Ovary (tissue), 3 donors: ENCODE measurements around the gene SGK1.

ENCODE experiments used
- EP300 ChIP-seq: sonication (generic); formaldehyde crosslinking; IDR thresholded peaks from one replicate; pipeline ENCODE4 v1.6.1; 2017; ENCODE audit warnings: antibody characterized with exemption
- POLR2A ChIP-seq: fragments of 450-650 bp; IDR thresholded peaks from one replicate; pipeline ENCODE4 v1.6.1; 2017; ENCODE audit warnings: antibody characterized with exemption, mild to moderate bottlenecking, moderate library complexity
- TF ChIP-seq, protein P1 (sequence below), 3 donors: fragments of 450-650 bp in 2 of 3; fragments of 200-600 bp in 1 of 3; IDR thresholded peaks; one replicate each; pipeline versions ENCODE4 v1.5.1 to v1.8.0; 2016 to 2022; ENCODE audit warnings: antibody characterized with exemption in 3 of 3, mild to moderate bottlenecking in 1 of 3
- donor health status: DM: no; HTN: no; CAD: no.

DNA sequence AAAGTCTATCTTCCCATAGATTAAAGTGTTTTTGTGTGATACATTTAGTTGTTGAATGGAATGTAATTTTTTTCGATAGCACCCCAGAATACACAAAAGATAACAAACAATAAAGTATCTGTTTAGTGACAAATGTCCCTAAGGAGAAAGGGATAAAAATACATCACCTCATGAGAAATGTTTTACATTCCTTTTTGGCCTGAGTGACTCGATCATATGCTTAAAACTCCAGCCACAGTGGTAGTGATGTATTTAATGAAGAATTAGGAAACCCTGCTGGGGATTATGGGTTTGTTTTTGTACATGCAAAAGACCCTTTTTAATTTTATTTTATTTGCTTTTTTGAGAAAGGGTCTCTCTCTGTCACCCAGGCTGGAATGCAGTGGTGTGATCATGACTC lies 4.3 kb upstream of the SGK1 start:
- TF ChIP-seq POLR2A (no peak), EP300 (no peak)
- TF ChIP-seq, protein P1, sequence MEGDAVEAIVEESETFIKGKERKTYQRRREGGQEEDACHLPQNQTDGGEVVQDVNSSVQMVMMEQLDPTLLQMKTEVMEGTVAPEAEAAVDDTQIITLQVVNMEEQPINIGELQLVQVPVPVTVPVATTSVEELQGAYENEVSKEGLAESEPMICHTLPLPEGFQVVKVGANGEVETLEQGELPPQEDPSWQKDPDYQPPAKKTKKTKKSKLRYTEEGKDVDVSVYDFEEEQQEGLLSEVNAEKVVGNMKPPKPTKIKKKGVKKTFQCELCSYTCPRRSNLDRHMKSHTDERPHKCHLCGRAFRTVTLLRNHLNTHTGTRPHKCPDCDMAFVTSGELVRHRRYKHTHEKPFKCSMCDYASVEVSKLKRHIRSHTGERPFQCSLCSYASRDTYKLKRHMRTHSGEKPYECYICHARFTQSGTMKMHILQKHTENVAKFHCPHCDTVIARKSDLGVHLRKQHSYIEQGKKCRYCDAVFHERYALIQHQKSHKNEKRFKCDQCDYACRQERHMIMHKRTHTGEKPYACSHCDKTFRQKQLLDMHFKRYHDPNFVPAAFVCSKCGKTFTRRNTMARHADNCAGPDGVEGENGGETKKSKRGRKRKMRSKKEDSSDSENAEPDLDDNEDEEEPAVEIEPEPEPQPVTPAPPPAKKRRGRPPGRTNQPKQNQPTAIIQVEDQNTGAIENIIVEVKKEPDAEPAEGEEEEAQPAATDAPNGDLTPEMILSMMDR (IDR thresholded peaks at IDR 0.05), result no peak
